ENCODE results near the gene CYB5D1.
A peak's percentile ranks its signal among the peaks of the same experiment; 100 is the strongest.
"Not testable (repeated sequence)": the region's sequence is repeated elsewhere in the genome, so short reads cannot be mapped to it uniquely, and the experiment has no call there.

CYB5D1 gene

DNA sequence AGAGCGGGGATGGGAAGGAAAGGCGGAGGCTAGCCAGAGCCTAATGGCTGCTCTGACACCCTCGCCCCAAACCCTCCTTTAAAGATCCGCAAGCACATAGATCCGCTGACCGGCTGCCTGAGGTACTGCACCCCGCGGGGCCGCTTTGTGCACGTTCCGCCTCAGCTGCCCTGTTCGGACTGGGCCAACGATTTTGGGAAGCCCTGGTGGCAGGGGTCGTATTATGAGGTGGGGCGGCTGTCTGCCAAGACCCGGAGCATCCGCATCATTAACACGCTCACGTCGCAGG lies 663 bp downstream of the CYB5D1 start:
- TF ChIP-seq, protein P1, sequence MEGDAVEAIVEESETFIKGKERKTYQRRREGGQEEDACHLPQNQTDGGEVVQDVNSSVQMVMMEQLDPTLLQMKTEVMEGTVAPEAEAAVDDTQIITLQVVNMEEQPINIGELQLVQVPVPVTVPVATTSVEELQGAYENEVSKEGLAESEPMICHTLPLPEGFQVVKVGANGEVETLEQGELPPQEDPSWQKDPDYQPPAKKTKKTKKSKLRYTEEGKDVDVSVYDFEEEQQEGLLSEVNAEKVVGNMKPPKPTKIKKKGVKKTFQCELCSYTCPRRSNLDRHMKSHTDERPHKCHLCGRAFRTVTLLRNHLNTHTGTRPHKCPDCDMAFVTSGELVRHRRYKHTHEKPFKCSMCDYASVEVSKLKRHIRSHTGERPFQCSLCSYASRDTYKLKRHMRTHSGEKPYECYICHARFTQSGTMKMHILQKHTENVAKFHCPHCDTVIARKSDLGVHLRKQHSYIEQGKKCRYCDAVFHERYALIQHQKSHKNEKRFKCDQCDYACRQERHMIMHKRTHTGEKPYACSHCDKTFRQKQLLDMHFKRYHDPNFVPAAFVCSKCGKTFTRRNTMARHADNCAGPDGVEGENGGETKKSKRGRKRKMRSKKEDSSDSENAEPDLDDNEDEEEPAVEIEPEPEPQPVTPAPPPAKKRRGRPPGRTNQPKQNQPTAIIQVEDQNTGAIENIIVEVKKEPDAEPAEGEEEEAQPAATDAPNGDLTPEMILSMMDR (IDR thresholded peaks at IDR 0.05; ENCODE audit: insufficient read depth, low read length, missing control alignments): peak; percentile 61
- DNase-seq (ENCODE audit: low read depth, low spot score): no peak
- POLR2A ChIA-PET: interaction anchor here (1.6 kb wide), 1 partner anchor 14 kb away, joined by 3 read pairs; no protein-coding TSS in a partner anchor
- CTCF ChIA-PET: interaction anchor here (0.6 to 9.5 kb wide), 13 partner anchors 9 to 200 kb away, joined by 3 to 233 read pairs (median 4); partner anchors contain the start of gene RNF227
- peak overlapping the region; percentile 80 for H3K4me3 ChIP-seq (ENCODE audit: low read depth, low read length)

DNA sequence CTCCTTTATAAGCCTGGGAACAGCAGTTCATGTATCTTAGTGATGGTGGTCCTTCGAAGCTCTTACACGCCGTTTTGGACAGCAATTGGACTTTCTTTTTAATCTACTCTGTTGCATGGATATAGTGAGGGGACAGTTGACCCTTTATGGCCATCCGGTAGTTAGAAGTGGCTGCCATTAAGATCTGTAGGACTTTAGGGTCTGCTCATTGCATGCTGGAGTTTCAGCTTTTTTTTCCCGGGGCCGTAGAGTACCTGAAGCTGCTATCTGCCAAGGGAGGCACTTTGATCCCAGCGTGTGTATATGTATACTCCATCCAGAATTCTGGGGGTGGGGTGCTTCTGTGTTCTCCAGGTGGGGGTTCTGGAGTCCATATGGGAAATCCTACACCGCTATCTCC lies 1.2 kb downstream of the CYB5D1 start:
- TF ChIP-seq, protein P1 (IDR thresholded peaks at IDR 0.05; ENCODE audit: insufficient read depth, low read length, missing control alignments): no peak
- peak overlapping the region; percentile 80 for H3K4me3 ChIP-seq (ENCODE audit: low read depth, low read length)
- no peak for DNase-seq (ENCODE audit: low read depth, low spot score)
- CTCF ChIA-PET: interaction anchor here (0.6 to 9.5 kb wide), 16 partner anchors 8 to 199 kb away, joined by 3 to 233 read pairs (median 4); partner anchors contain the start of genes KDM6B and RNF227
- POLR2A ChIA-PET: interaction anchor here (1.6 kb wide), 1 partner anchor 14 kb away, joined by 3 read pairs; no protein-coding TSS in a partner anchor

DNA sequence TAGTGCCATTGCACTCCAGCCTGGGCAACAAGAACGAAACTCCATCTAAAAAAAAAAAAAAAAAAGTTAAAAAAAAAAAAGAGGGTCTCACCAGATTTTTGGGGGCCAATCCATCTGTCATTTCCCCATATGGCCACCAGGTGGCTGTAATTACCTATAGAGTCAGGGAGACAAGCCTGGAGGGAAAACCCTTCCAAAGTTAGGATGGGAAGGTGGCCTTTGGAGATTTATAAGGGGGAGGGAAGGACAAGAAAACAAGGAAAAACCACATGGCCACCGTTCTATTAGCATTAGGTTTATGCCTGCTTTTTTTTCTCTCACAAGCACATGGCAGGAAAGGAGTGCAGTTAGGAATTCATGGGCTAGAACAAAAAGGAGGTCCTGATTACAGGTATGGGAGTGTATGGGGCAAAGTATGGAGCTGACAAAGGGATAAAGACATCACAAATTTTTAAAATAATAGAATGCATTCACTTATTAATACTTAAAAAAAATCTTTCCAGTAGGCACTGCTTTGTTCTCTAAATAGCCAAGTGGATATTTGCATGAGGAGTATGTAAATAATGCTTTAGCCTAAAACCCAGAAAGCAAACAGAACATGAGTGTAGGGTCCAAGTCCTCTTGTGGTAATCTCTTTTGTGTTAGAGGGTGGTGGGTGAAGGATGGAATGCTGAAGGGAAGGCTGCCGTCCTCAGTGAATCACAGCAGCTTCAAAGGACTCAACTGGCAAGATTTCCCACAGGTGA lies 5.1 kb downstream of the CYB5D1 start:
- TF ChIP-seq, protein P1 (IDR thresholded peaks at IDR 0.05; ENCODE audit: insufficient read depth, low read length, missing control alignments): peak; percentile 59
- CTCF ChIA-PET: interaction anchor here (0.6 to 9.5 kb wide), 38 partner anchors 8 to 199 kb away, joined by 3 to 233 read pairs (median 4); partner anchors contain the start of genes CHD3, CNTROB, KDM6B and RNF227
- POLR2A ChIA-PET: no interaction called here
- DNase-seq (ENCODE audit: low read depth, low spot score): no peak
- no peak overlapping the region for H3K4me3 ChIP-seq (ENCODE audit: low read depth, low read length)

DNA sequence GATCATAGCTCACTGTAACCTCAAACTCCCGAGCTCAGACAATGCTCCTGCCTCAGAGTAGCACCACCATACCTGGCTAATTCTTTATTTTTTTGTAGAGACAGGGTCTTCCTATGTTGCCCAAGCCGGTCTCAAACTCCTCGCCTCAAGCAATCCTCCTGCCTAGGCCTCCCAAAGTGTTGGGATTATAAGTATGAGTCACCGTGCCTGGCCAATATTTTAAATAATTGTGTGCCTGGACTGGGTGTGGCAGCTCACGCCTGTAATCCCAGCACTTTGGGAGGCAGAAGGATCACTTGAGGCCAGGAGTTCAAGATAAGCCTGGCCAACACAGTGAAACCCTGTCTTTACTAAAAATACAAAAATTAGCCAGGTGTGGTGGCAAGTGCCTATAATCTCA lies 6.6 kb downstream of the CYB5D1 start:
- POLR2A ChIA-PET; H3K4me3 ChIP-seq (ENCODE audit: low read depth, low read length); DNase-seq (ENCODE audit: low read depth, low spot score): not testable (repeated sequence)
- CTCF ChIA-PET: interaction anchor here (0.5 to 9.5 kb wide), 17 partner anchors 12 to 194 kb away, joined by 3 to 233 read pairs (median 9); partner anchors contain the start of gene KDM6B

DNA sequence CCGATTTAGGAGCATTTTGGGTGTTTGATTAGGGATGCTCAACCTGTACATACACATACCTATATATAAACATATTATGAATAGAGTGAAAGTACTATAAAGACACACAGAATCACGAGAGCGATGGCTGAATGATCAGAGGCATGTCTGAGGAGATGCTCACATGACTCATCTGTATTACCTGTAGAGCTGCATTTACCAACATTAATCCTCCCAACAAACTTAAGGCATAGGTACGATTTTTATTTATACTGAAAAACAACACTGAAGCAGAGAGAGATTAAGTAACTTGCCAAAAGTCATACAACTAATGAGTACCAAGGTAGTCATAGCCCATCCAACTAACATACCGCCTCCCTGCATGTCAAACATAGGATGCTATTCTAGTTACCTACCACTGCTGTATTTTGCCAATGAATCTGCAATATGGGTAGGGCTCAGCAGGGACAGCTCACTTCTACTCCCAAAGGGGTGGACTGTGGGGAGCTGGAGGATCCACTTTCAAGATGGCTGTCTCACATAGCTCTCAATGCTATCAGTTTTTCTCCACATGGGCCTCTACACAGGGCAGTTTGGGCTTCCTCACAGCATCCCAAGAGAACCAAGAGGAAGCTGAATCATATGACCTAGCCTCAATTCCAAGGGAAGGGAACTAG lies 7.3 kb downstream of the CYB5D1 start:
- TF ChIP-seq, protein P1 (IDR thresholded peaks at IDR 0.05; ENCODE audit: insufficient read depth, low read length, missing control alignments): no peak
- no peak for DNase-seq (ENCODE audit: low read depth, low spot score)
- H3K4me3 ChIP-seq (ENCODE audit: low read depth, low read length): no peak overlapping the region
- ChIA-PET CTCF (interaction anchor here (0.9 to 9.5 kb wide), 9 partner anchors 20 to 193 kb away, joined by 3 to 233 read pairs (median 8); no protein-coding TSS in a partner anchor), POLR2A (no interaction called here)

DNA sequence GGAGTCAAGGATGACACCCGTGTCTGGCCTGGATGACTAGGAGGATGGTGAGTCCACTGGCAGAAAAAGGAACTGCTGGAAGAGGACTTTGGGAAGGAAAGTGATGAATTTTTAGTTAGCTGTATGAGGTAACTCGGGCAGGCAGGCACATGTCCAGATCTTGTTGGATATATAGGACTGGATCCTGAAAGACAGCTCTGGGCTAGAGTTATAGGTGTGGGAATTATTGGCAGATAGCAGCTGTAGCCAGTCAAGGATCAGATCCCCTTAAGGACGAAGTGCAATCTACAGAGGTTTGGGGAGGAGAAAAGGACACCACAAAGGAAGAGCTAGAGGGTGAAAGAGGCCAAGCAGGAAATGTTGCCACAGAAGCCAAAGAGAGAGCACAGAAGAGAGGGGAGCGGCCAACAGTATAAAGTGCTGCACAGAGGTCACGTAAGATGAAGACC lies 10.1 kb downstream of the CYB5D1 start:
- TF ChIP-seq, protein P1 (IDR thresholded peaks at IDR 0.05; ENCODE audit: insufficient read depth, low read length, missing control alignments): no peak
- CTCF ChIA-PET: interaction anchor here (1.0 to 9.5 kb wide), 5 partner anchors 9 to 190 kb away, joined by 3 to 233 read pairs (median 4); no protein-coding TSS in a partner anchor
- no peak overlapping the region for H3K4me3 ChIP-seq (ENCODE audit: low read depth, low read length)
- DNase-seq (ENCODE audit: low read depth, low spot score): no peak
- POLR2A ChIA-PET: no interaction called here

Data from AG04449 (cell line).